ENCODE measurements around the gene CCDC172.

DNA sequence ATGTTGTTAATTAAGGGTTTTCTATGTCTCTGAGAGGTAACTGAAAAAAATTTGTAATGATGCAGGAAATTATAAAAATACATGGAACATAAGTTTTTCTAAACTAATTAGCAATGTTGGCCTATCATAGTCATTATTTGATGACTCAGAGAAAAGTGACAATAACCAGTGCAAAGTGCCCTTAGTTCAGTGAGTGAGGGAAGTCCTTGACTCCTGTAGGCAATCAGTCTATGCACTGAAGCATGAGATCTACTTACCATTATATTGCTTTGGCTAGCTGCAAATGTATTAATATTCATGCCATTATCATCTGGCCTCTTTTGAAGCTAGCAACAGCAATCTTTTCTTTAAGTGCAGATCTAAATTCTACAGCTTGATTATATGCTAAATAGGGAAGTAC lies 40.6 kb downstream of the CCDC172 start:
- TF ChIP-seq SP1 (IDR thresholded peaks at IDR 0.05; ENCODE audit: low read depth, low read length) = no peak
- TF ChIP-seq KDM5A (IDR thresholded peaks at IDR 0.05; ENCODE audit: low read length) = no peak
- no peak for TF ChIP-seq YY1 (IDR thresholded peaks at IDR 0.05; ENCODE audit: low read depth, low read length)
- TF ChIP-seq CTCF (IDR thresholded peaks at IDR 0.05; ENCODE audit: control extremely low read depth in 1 of 3, insufficient read depth in 1 of 3, low read depth in 1 of 3, low read length in 3 of 3) = no peak
- TF ChIP-seq POLR2AphosphoS5 (IDR thresholded peaks at IDR 0.05; ENCODE audit: low read depth, low read length) = no peak
